IMR-90 (cell line): Measurements from ENCODE around the gene FBXL4. TPM values are rescaled to one million over a fixed set of nuclear protein-coding genes. Genes with fewer than 3 reads are reported as not detected.

ENCODE experiments used
- ATAC-seq: fragments of 200-7000 bp; cut with Tn5 transposase; 2 replicates; pipeline ENCODE4 v1.9.1; 2020; ENCODE audit warnings: low read depth, mild to moderate bottlenecking, moderate library complexity
- BruUV-seq: library from RNA; stranded (reverse); fragments of 400-500 nt; replicated peaks from 2 replicates; lab custom pipeline; 2021; lab: Mats Ljungman, UMichigan
- CTCF ChIA-PET: fragments of 300-600 bp; formaldehyde crosslinking; extraction: SDS; loops from one replicate; lab custom pipeline; 2021; ENCODE audit warnings: antibody characterized with exemption; lab: Yijun Ruan, JAX
- POLR2A ChIA-PET: fragments of 300-600 bp; sonication (Branson Sonifier 250); formaldehyde crosslinking; loops from one replicate; lab custom pipeline; 2022; ENCODE audit warnings: antibody characterized with exemption; ENCODE audit not compliant: unreplicated experiment; lab: Charles Lee
- DNase-seq: peaks from one replicate; pipeline ENCODE4 v3.0.0; 2013
- H2AFZ ChIP-seq: replicated peaks from 2 replicates; pipeline ENCODE3; 2013; ENCODE audit warnings: low read length, mild to moderate bottlenecking; ENCODE audit not compliant: poor library complexity
- H2AK5ac ChIP-seq: 2 replicates; pipeline ENCODE4 v1.6.1; 2013; ENCODE audit warnings: low read depth, low read length, inconsistent platforms
- H2AK9ac ChIP-seq: replicated peaks from 2 replicates; pipeline ENCODE3; 2013; ENCODE audit warnings: mild to moderate bottlenecking, low read depth, low read length, moderate library complexity; ENCODE audit not compliant: poor library complexity
- H2BK120ac ChIP-seq: 2 replicates; pipeline ENCODE4 v1.6.1; 2013; ENCODE audit warnings: low read depth, low read length, inconsistent platforms
- H2BK15ac ChIP-seq: 3 replicates; pipeline ENCODE4 v1.6.1; 2013; ENCODE audit warnings: low read depth, low read length, inconsistent platforms
- H2BK20ac ChIP-seq: 2 replicates; pipeline ENCODE4 v1.6.1; 2013; ENCODE audit warnings: low read depth, mild to moderate bottlenecking, inconsistent platforms, low read length, moderate library complexity
- H2BK5ac ChIP-seq: 2 replicates; pipeline ENCODE4 v1.6.1; 2013; ENCODE audit warnings: mild to moderate bottlenecking, low read depth, low read length, inconsistent platforms; ENCODE audit not compliant: poor library complexity, severe bottlenecking
- H3K14ac ChIP-seq: replicated peaks from 2 replicates; pipeline ENCODE4 v1.6.1; 2013; ENCODE audit warnings: low read depth, low read length, inconsistent platforms
- H3K18ac ChIP-seq: 2 replicates; pipeline ENCODE4 v1.6.1; 2013; ENCODE audit warnings: low read depth, low read length, control low read depth
- H3K23ac ChIP-seq: 2 replicates; pipeline ENCODE4 v1.6.1; 2013; ENCODE audit warnings: low read depth, low read length, inconsistent platforms
- H3K27ac ChIP-seq: 2 replicates; pipeline ENCODE4 v1.5.1; 2013; ENCODE audit warnings: mild to moderate bottlenecking, control low read depth, low read length; ENCODE audit not compliant: insufficient read depth
- H3K27me3 ChIP-seq: 2 replicates; pipeline ENCODE4 v1.6.1; 2013; ENCODE audit warnings: low read length; ENCODE audit not compliant: control insufficient read depth, insufficient read depth
- H3K36me3 ChIP-seq: 2 replicates; pipeline ENCODE4 v1.6.1; 2013; ENCODE audit warnings: low read length, mixed read lengths; ENCODE audit not compliant: control insufficient read depth, insufficient read depth
- H3K4ac ChIP-seq: 2 replicates; pipeline ENCODE4 v1.6.1; 2013; ENCODE audit warnings: low read depth, low read length, inconsistent platforms
- H3K4me1 ChIP-seq: 2 replicates; pipeline ENCODE4 v1.6.1; 2013; ENCODE audit warnings: low read length, mixed read lengths; ENCODE audit not compliant: control insufficient read depth, insufficient read depth
- H3K4me2 ChIP-seq: 2 replicates; pipeline ENCODE4 v1.6.1; 2013; ENCODE audit warnings: low read depth, mild to moderate bottlenecking, control low read depth, low read length, moderate library complexity
- H3K4me3 ChIP-seq: 2 replicates; pipeline ENCODE4 v1.5.1; 2013; ENCODE audit warnings: low read depth, mild to moderate bottlenecking, control low read depth, low read length, moderate library complexity; ENCODE audit not compliant: insufficient read depth
- H3K56ac ChIP-seq: 2 replicates; pipeline ENCODE4 v1.6.1; 2013; ENCODE audit warnings: low read length, inconsistent platforms; ENCODE audit not compliant: insufficient read depth; ENCODE audit errors: extremely low read depth
- H3K79me1 ChIP-seq, 2 experiments: 2 replicates each; pipeline ENCODE4 v1.6.1; 2013; ENCODE audit warnings: low read length in 2 of 2, inconsistent platforms in 1 of 2, low read depth in 1 of 2
- H3K9ac ChIP-seq: 2 replicates; pipeline ENCODE4 v1.6.1; 2013; ENCODE audit warnings: low read depth, low read length, control low read depth
- H3K9me1 ChIP-seq: 2 replicates; pipeline ENCODE4 v1.6.1; 2013; ENCODE audit warnings: low read length, inconsistent platforms; ENCODE audit not compliant: insufficient read depth
- H3K9me3 ChIP-seq: 2 replicates; pipeline ENCODE4 v1.6.1; 2013; ENCODE audit warnings: low read length; ENCODE audit not compliant: control insufficient read depth, insufficient read depth
- H4K20me1 ChIP-seq: 2 replicates; pipeline ENCODE4 v1.6.1; 2013; ENCODE audit warnings: low read length, inconsistent platforms; ENCODE audit not compliant: insufficient read depth
- H4K5ac ChIP-seq: 2 replicates; pipeline ENCODE4 v1.6.1; 2013; ENCODE audit warnings: mild to moderate bottlenecking, low read depth, low read length, control low read depth
- H4K8ac ChIP-seq, 2 experiments: 2 replicates each; pipeline ENCODE4 v1.6.1; 2013; ENCODE audit warnings: low read depth in 2 of 2, low read length in 2 of 2, control low read depth in 1 of 2, inconsistent platforms in 1 of 2
- H4K91ac ChIP-seq: 2 replicates; pipeline ENCODE4 v1.6.1; 2013; ENCODE audit warnings: low read depth, low read length, inconsistent platforms; ENCODE audit not compliant: insufficient read depth
- MXI1 ChIP-seq: IDR thresholded peaks from 2 replicates; pipeline ENCODE4 v1.6.1; 2012; ENCODE audit warnings: low read depth, mild to moderate bottlenecking, low read length, moderate library complexity, borderline replicate concordance
- RFX5 ChIP-seq: IDR thresholded peaks from 2 replicates; pipeline ENCODE4 v1.8.0; 2012; ENCODE audit warnings: low read depth, mild to moderate bottlenecking, low read length, moderate library complexity
- WGBS, 2 experiments: methylation state at CpG; one replicate each; pipeline versions ENCODE4 v1.1.5 to v1.1.7; 2013; ENCODE audit warnings: missing lambda C conversion rate in 2 of 2; ENCODE audit not compliant: insufficient read length in 1 of 2; ENCODE audit errors: extremely low coverage in 2 of 2; 5-methylcytosine and 5-hydroxymethylcytosine counted together
- dilution Hi-C: fragments of 300-500 bp; cut with HindIII; formaldehyde crosslinking; loops from one replicate; pipeline ENCODE4 v1.14.3; 2018; ENCODE audit warnings: low sequenced_read_pairs; ENCODE audit not compliant: unreplicated experiment
- in situ Hi-C: fragments of 300-500 bp; cut with MboI; formaldehyde crosslinking; loops from 3 replicates; pipeline ENCODE4 v1.14.3; 2019; ENCODE audit warnings: low sequenced_read_pairs, inconsistent platforms, mixed read lengths
- intact Hi-C: fragments of 100-400 bp; cut with micrococcal nuclease; formaldehyde crosslinking; loops from 2 replicates; pipeline ENCODE4 v1.10.0; 2022
- polyA plus RNA-seq, 3 experiments: library from polyadenylated mRNA; depleted of rRNA; stranded (reverse); fragments of >200 nt; gene quantifications; 2 replicates each; pipeline ENCODE4 v1.2.3, GENCODE V29; 2012; ENCODE audit warnings: low replicate concordance in 1 of 3
- total RNA-seq: library from RNA; depleted of rRNA; stranded (reverse); fragments of >200 nt; gene quantifications from 2 replicates; pipeline ENCODE4 v1.2.3, GENCODE V29; 2012
- TF ChIP-seq, protein P1 (sequence below): conservative IDR thresholded peaks from 2 replicates; pipeline ENCODE4 v1.5.1; 2012; ENCODE audit warnings: mild to moderate bottlenecking, low read depth, low read length, improper control_type of control experiment

Gene FBXL4
- total and polyA plus RNA-seq, 2 of the 4 experiments (the other 2 are of a cell fraction): 7.8 to 17.6 TPM

DNA sequence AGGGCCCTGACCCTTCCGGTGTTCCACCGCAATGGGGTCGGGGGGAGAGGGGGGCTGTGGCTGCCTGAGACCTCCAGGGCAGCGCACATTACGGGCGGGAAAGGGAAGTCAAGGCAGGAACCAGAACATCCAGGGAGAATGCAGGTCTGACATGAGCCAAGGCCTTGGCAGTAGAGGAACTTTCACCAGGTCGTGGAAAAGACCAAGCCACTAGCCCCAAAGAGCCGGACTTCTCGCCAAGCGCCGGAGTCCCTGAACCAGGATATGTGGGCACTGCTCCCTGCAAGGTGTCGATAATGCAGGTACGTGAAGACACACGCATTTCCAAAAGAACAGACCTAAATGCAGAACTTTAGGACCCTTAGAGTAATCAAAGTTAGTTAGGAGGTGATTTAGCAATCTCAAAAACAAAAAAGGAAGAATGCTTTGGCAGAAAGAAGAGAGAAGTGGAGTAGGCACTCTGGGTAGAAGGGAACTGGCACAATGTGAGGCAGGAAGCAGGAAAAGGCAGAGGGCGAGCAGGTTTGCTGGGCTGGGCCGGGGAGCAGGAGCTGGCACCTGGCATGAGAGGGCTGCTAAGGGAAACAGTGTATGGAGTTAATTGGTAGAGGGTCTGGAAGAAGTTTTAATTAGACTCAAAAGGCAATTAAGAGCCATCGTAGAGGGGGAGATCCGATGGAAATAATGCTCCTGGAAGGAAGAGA is 99.1 kb downstream of the FBXL4 start:
- peaks cover 6% of the 10 kb centered on the region; the same call in 1 of the 2 replicates for H3K4me1 ChIP-seq
- no peak overlapping the region for H2BK5ac ChIP-seq
- H3K79me1 ChIP-seq: no peaks in the 10 kb centered on the region
- H2AK9ac ChIP-seq: no peak overlapping the region
- BruUV-seq: no TSS peak
- no peak for TF ChIP-seq RFX5
- TF ChIP-seq MXI1: no peak
- TF ChIP-seq, protein P1, sequence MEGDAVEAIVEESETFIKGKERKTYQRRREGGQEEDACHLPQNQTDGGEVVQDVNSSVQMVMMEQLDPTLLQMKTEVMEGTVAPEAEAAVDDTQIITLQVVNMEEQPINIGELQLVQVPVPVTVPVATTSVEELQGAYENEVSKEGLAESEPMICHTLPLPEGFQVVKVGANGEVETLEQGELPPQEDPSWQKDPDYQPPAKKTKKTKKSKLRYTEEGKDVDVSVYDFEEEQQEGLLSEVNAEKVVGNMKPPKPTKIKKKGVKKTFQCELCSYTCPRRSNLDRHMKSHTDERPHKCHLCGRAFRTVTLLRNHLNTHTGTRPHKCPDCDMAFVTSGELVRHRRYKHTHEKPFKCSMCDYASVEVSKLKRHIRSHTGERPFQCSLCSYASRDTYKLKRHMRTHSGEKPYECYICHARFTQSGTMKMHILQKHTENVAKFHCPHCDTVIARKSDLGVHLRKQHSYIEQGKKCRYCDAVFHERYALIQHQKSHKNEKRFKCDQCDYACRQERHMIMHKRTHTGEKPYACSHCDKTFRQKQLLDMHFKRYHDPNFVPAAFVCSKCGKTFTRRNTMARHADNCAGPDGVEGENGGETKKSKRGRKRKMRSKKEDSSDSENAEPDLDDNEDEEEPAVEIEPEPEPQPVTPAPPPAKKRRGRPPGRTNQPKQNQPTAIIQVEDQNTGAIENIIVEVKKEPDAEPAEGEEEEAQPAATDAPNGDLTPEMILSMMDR: no peak
- H3K36me3 ChIP-seq: no peaks in the 10 kb centered on the region
- H4K8ac ChIP-seq: no peak overlapping the region
- H3K4me3 ChIP-seq: no peak overlapping the region
- H2AK5ac ChIP-seq: no peak overlapping the region
- dilution Hi-C loops: no loop called here
- no peak overlapping the region for H4K91ac ChIP-seq
- H3K4ac ChIP-seq: no peak overlapping the region
- no peak overlapping the region for H3K18ac ChIP-seq
- H4K5ac ChIP-seq: no peak overlapping the region
- no peak overlapping the region for H3K27ac ChIP-seq
- CTCF ChIA-PET: no interaction called here
- WGBS, 2 experiments: 58% methylated on average over 7 of the region's 18 CpGs; no CpG with 5 or more reads in 1 of the 2 experiments
- H2AFZ ChIP-seq: peak overlapping the region; percentile 53
- intact Hi-C loops: no loop called here
- POLR2A ChIA-PET: no interaction called here
- no peak for ATAC-seq
- H2BK20ac ChIP-seq: no peak overlapping the region
- H3K56ac ChIP-seq: no peak overlapping the region
- no peaks in the 10 kb centered on the region for H3K9me3 ChIP-seq
- H2BK15ac ChIP-seq: no peak overlapping the region
- in situ Hi-C loops: loop anchor here (10.0 kb wide), 1 partner anchor 1354 kb away; no protein-coding TSS in a partner anchor
- H3K27me3 ChIP-seq: peaks cover 51% of the 10 kb centered on the region
- DNase-seq: no peak
- H3K23ac ChIP-seq: no peak overlapping the region
- H4K20me1 ChIP-seq: no peaks in the 10 kb centered on the region
- no peak overlapping the region for H3K9ac ChIP-seq
- no peaks in the 10 kb centered on the region for H3K9me1 ChIP-seq
- no peak overlapping the region for H3K4me2 ChIP-seq
- no peak overlapping the region for H2BK120ac ChIP-seq
- H3K14ac ChIP-seq: no peak overlapping the region
